OCI-LY7 (cell line): ENCODE data around the gene CYP2R1. TPM values are rescaled to one million over a fixed set of nuclear protein-coding genes. Genes with fewer than 3 reads are reported as not detected.

Source experiments
- BruUV-seq: library from RNA; stranded (reverse); fragments of 400-500 nt; replicated peaks from 2 replicates; lab custom pipeline; 2021; lab: Mats Ljungman, UMichigan
- CTCF ChIA-PET: fragments of 300-600 bp; sonication (Branson Sonifier 250); formaldehyde crosslinking; loops from one replicate; lab custom pipeline; 2022; ENCODE audit warnings: antibody characterized with exemption; ENCODE audit not compliant: unreplicated experiment; lab: Charles Lee
- POLR2A ChIA-PET: fragments of 300-600 bp; sonication (Branson Sonifier 250); formaldehyde crosslinking; loops from one replicate; lab custom pipeline; 2022; ENCODE audit warnings: antibody characterized with exemption; lab: Charles Lee
- DNase-seq: peaks from one replicate; pipeline ENCODE4 v3.0.0-alpha.2; 2015; ENCODE audit warnings: low spot score
- H2AFZ ChIP-seq: fragments of 200-600 bp; sonication (generic), shearing (Covaris generic); 2 replicates; pipeline ENCODE4 v1.6.1; 2014; ENCODE audit warnings: mild to moderate bottlenecking, antibody characterized with exemption, low read length, moderate library complexity
- H3K27ac ChIP-seq: fragments of 200-600 bp; sonication (generic); 2 replicates; pipeline ENCODE4 v1.5.1; 2014; ENCODE audit warnings: mixed run types, low read depth, mild to moderate bottlenecking, moderate library complexity, low read length, inconsistent platforms; ENCODE audit not compliant: poor library complexity, severe bottlenecking
- H3K36me3 ChIP-seq: fragments of 200-600 bp; sonication (generic); 2 replicates; pipeline ENCODE4 v1.6.1; 2014; ENCODE audit warnings: mild to moderate bottlenecking, antibody characterized with exemption, low read length, moderate library complexity, mixed read lengths; ENCODE audit not compliant: insufficient read depth
- H3K4me1 ChIP-seq: fragments of 200-600 bp; sonication (generic); 2 replicates; pipeline ENCODE4 v1.5.1; 2014; ENCODE audit warnings: mild to moderate bottlenecking, low read length; ENCODE audit not compliant: insufficient read depth, poor library complexity, severe bottlenecking
- H3K4me2 ChIP-seq: fragments of 200-600 bp; sonication (generic); 2 replicates; pipeline ENCODE4 v1.6.1; 2014; ENCODE audit warnings: mild to moderate bottlenecking, low read length
- H3K4me3 ChIP-seq: fragments of 200-600 bp; sonication (generic); 2 replicates; pipeline ENCODE4 v1.5.1; 2014; ENCODE audit warnings: mild to moderate bottlenecking, low read depth, low read length; ENCODE audit not compliant: poor library complexity, severe bottlenecking
- H3K79me2 ChIP-seq: fragments of 200-600 bp; sonication (generic); 2 replicates; pipeline ENCODE4 v1.6.1; 2016; ENCODE audit warnings: low read depth, mild to moderate bottlenecking, low read length, moderate library complexity, mixed read lengths; ENCODE audit not compliant: insufficient read depth
- H3K9me2 ChIP-seq: fragments of 200-600 bp; sonication (generic); 2 replicates; pipeline ENCODE4 v1.6.1; 2016; ENCODE audit warnings: mild to moderate bottlenecking, low read length, mixed read lengths; ENCODE audit not compliant: insufficient read depth
- H3K9me3 ChIP-seq: fragments of 200-600 bp; sonication (generic); 2 replicates; pipeline ENCODE4 v1.6.1; 2014; ENCODE audit warnings: mild to moderate bottlenecking, mixed run types, low read length, mixed read lengths
- H4K20me1 ChIP-seq: fragments of 200-600 bp; sonication (generic); 2 replicates; pipeline ENCODE4 v1.6.1; 2014; ENCODE audit warnings: mild to moderate bottlenecking, antibody characterized with exemption, low read length, moderate library complexity, mixed read lengths; ENCODE audit not compliant: insufficient read depth
- EZH2phosphoT487 ChIP-seq: fragments of 200-600 bp; sonication (generic); IDR thresholded peaks from 2 replicates; pipeline ENCODE4 v1.6.1; 2018; ENCODE audit warnings: low read depth, borderline replicate concordance, mild to moderate bottlenecking, mixed run types, antibody characterized with exemption, low read length, moderate library complexity, mixed read lengths
- intact Hi-C: fragments of 100-400 bp; cut with micrococcal nuclease; formaldehyde crosslinking; loops from one replicate; pipeline ENCODE4 v1.10.0; 2022; ENCODE audit not compliant: unreplicated experiment
- total RNA-seq, 2 experiments: library from RNA; depleted of rRNA in 1 of 2; stranded (reverse); fragments of >200 nt in 1 of 2; shearing (Covaris generic) in 1 of 2; gene quantifications; 2 replicates each; pipeline ENCODE4 v1.2.3, GENCODE V29; 2014 to 2022
- TF ChIP-seq, protein P1 (sequence below): fragments of 200-600 bp; sonication (generic); conservative IDR thresholded peaks from 2 replicates; pipeline ENCODE4 v1.5.1; 2014; ENCODE audit warnings: mild to moderate bottlenecking, antibody characterized with exemption, low read length, moderate library complexity, mixed read lengths

Gene CYP2R1
- total RNA-seq, 2 experiments from 2014 or later: 24.8 to 38.0 TPM

DNA sequence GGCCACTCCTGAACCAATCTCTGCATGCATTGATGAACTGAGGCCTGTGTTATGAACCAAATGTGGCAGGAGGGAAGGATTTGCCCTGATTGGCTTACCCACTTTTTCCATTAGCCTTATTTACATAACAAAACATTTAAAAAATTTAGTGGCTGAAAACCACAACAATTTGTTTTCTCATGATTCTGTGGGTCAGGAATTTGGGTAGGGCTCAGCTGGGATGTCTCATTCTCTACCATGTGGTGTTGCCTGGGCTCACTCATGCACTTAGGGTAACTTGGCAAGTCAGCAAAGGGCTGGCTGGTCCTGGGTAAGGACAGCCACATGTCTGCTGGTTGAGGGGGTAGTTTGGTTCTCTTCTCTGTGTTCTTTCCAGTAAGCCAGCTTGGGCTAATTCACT, 35.1 kb upstream of the CYP2R1 start:
- Histone ChIP-seq H3K4me3 (no peak overlapping the region), H3K36me3 (no peaks in the 10 kb centered on the region), H3K9me3 (no peaks in the 10 kb centered on the region), H3K79me2 (no peaks in the 10 kb centered on the region), H2AFZ (no peak overlapping the region), H3K4me2 (no peak overlapping the region), H3K4me1 (no peaks in the 10 kb centered on the region), H3K9me2 (no peaks in the 10 kb centered on the region), H4K20me1 (no peaks in the 10 kb centered on the region), H3K27ac (no peak overlapping the region)
- DNase-seq: no peak
- no TSS peak for BruUV-seq
- intact Hi-C loops: no loop called here
- POLR2A ChIA-PET: no interaction called here
- no peak for TF ChIP-seq EZH2phosphoT487
- TF ChIP-seq, protein P1, sequence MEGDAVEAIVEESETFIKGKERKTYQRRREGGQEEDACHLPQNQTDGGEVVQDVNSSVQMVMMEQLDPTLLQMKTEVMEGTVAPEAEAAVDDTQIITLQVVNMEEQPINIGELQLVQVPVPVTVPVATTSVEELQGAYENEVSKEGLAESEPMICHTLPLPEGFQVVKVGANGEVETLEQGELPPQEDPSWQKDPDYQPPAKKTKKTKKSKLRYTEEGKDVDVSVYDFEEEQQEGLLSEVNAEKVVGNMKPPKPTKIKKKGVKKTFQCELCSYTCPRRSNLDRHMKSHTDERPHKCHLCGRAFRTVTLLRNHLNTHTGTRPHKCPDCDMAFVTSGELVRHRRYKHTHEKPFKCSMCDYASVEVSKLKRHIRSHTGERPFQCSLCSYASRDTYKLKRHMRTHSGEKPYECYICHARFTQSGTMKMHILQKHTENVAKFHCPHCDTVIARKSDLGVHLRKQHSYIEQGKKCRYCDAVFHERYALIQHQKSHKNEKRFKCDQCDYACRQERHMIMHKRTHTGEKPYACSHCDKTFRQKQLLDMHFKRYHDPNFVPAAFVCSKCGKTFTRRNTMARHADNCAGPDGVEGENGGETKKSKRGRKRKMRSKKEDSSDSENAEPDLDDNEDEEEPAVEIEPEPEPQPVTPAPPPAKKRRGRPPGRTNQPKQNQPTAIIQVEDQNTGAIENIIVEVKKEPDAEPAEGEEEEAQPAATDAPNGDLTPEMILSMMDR: no peak
- CTCF ChIA-PET: no interaction called here

GRCh38 chr11:14924318-14924717, 32.3 kb upstream of the CYP2R1 start:
- Histone ChIP-seq H3K4me2 (no peak overlapping the region), H3K9me3 (no peaks in the 10 kb centered on the region), H3K9me2 (no peaks in the 10 kb centered on the region), H2AFZ (no peak overlapping the region), H3K36me3 (no peaks in the 10 kb centered on the region), H3K4me1 (no peaks in the 10 kb centered on the region), H3K79me2 (no peaks in the 10 kb centered on the region), H3K27ac (no peak overlapping the region), H4K20me1 (no peaks in the 10 kb centered on the region), H3K4me3 (no peak overlapping the region)
- TF ChIP-seq, protein P1: no peak
- no peak for TF ChIP-seq EZH2phosphoT487
- ChIA-PET POLR2A (interaction anchor here (0.6 kb wide), 1 partner anchor 496 kb away, joined by 5 read pairs; no protein-coding TSS in a partner anchor), CTCF (interaction anchor here (0.8 kb wide), 1 partner anchor 17 kb away, joined by 3 read pairs; no protein-coding TSS in a partner anchor)
- intact Hi-C loops: no loop called here
- no TSS peak for BruUV-seq
- no peak for DNase-seq

DNA sequence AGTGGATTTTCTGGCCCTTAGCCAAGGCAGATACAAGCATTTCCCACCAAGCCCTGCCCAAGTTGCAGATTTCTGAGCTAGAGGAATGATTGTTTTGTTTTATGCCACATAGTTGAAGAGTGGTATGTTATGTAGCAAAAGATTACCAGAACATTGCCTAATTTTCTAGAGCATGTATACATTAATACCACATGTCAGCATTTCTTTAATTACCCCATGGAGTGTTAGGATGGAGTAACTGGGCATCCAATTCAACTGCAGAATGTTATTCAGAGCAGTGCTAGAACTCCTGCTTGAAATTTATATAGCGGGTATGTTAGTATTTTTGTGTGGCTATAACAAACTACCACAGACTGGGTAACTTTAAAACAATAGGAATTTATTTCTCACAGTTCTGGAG, 24.4 kb upstream of the CYP2R1 start:
- Histone ChIP-seq H3K9me3 (no peaks in the 10 kb centered on the region), H3K9me2 (no peaks in the 10 kb centered on the region), H3K79me2 (no peaks in the 10 kb centered on the region), H3K27ac (no peak overlapping the region), H4K20me1 (no peaks in the 10 kb centered on the region), H3K4me2 (no peak overlapping the region), H3K36me3 (no peaks in the 10 kb centered on the region), H3K4me1 (no peaks in the 10 kb centered on the region), H2AFZ (no peak overlapping the region), H3K4me3 (no peak overlapping the region)
- intact Hi-C loops: no loop called here
- ChIA-PET POLR2A (interaction anchor here (0.5 kb wide), 1 partner anchor 1254 kb away, joined by 3 read pairs; no protein-coding TSS in a partner anchor), CTCF (no interaction called here)
- TF ChIP-seq, protein P1: no peak
- no peak for TF ChIP-seq EZH2phosphoT487
- no peak for DNase-seq
- BruUV-seq: no TSS peak
